HG03354 (cell line): ENCODE measurements around the gene NXPH4.
A peak's percentile ranks its signal among the peaks of the same experiment; 100 is the strongest.

Experiments used
- ATAC-seq: cut with Tn5 transposase; IDR thresholded peaks from one replicate; pipeline ENCODE4 v1.9.1; 2021; ENCODE audit warnings: mild to moderate bottlenecking; ENCODE audit not compliant: unreplicated experiment, poor library complexity, severe bottlenecking

Gene NXPH4

GRCh38 chr12:57215668-57216013, 953 bp upstream of the NXPH4 start:
- no peak for ATAC-seq

- no peak for ATAC-seq
These were observed 606 bp downstream of the NXPH4 start for GRCh38 chr12:57216921-57217879.

- no peak for ATAC-seq
These were observed 1.6 kb downstream of the NXPH4 start for GRCh38 chr12:57218030-57218853.

DNA sequence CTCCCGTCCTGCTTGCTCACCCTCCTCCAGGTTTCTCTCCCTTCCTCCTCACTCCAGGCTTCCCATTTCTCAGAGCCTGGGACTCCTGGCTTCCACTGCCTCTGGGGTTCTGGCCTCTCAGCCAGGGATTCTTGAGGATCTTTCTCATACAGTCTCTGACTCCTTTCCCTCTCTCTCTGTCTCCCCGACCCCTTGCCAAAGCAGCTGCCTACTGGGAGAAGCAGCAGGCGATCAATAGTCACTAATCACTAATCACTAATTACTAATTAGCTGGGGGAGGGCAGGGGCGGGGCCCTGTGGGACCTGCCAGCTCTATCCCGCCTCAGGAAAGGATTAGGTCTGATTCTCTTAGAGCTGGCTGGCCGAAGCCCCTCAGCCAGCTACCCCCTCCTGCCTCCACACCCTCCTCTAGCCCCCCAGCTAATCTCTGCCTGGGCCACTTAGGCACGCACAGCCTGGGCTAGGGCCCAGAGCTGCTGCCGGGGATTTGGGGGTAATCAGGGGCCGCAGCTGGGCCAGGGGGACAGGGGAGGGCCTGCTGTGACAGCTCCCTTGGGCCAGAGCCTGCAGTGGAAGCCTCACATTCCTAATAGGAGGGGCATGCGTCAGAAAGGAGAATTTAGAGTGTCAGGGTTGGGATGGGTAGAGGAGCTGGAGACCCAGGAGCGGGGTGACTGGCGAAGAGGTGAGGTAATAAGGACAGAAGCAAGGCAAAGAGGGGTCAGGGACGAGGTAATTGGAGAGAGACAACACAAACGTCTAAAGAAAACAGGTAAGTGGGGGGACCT, 2.8 kb downstream of the NXPH4 start:
- ATAC-seq: no peak

DNA sequence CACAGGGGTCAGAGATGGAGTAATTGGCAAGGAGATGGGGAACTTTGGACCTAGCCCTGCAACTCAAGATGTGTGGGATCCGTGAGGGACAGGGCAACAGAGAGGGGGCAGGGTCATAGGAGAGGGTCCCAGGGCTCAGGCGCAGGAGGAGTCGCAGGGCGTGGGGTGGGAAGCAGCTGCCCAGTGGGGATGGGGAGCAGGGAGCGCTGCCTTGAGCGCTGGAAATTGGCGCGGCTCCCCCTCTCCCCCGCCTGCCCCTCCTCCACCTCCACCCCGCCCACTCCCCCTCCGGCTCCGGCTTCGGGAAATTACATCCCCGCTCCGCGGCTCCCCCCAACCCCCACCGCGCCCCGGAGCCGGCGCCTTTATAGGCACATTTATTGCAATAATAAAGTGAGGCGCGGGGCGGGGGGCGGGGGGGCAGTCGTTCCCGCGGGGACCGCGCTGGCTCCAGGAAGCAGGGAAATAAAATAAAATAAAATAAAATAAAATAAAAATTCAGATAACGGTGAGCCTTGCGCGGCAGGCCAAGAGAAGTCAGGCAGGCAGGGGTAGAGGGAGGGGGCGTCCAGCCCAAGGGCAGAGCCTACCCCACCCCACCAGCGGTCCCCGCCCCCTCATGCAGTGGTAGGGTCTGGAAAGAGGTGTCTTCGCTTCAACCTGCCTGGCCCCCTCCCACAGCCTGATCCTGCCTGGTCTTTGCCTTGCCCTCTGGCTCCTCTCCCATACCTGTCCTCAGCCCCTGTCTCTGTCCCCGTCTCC, 3.6 kb downstream of the NXPH4 start:
- no peak for ATAC-seq

DNA sequence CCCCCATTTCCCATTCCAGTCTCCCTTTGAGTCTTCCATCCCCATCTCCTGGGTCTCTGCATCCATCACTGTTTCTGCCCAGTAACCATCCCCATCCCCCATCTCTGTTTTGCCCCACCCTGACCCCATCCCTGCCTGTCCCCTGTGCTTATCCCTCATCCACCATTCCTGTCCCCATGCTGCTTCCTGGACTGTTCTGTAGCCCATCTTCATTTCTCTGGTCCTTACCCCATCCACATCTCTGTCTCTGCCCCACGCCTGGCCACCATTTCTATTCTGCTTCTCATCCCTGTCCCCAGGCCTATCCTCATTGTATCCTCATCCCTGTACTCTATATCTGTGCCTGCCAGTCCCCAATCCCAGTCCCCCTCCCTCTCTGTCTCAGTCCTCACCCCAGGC, 4.2 kb downstream of the NXPH4 start:
- ATAC-seq: no peak

DNA sequence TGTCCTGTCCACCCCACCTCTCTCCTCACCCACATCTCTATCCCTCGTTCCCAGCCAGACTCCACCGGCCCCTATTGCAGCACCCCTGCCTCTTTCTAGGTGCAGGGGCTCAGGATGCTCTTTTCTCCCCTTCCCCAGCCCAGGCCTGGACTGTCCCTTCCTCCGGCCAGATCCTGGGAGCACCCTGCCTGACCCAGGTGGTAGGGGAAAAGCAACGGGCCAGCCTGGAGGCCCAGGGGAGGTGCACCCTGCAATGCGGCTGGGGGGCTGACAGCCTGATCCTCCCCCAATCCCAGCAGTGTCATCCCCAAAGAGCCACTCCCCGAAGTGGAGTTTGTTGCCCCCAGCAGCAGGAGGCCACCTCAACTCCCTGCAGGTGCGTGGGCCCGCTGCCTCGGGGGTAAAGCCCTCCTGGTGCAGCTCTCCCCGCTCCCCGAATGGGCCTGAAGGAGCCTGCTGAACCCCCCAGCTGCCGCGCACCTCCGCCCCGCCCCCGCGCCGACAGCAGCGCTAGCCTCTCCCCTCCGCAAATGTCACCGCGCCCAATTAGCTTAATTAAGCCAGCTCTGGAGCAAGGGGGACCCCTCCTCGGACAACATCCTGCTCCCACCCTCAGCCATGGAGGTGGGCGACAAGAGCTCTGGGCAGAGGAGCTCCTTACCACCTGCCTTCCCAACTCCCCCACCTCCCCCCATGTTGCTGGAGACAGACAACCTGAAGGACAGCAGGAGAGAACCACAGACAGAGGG, 4.7 kb downstream of the NXPH4 start:
- no peak for ATAC-seq

- no peak for ATAC-seq
These were observed 5.9 kb downstream of the NXPH4 start for GRCh38 chr12:57222286-57223190.

DNA sequence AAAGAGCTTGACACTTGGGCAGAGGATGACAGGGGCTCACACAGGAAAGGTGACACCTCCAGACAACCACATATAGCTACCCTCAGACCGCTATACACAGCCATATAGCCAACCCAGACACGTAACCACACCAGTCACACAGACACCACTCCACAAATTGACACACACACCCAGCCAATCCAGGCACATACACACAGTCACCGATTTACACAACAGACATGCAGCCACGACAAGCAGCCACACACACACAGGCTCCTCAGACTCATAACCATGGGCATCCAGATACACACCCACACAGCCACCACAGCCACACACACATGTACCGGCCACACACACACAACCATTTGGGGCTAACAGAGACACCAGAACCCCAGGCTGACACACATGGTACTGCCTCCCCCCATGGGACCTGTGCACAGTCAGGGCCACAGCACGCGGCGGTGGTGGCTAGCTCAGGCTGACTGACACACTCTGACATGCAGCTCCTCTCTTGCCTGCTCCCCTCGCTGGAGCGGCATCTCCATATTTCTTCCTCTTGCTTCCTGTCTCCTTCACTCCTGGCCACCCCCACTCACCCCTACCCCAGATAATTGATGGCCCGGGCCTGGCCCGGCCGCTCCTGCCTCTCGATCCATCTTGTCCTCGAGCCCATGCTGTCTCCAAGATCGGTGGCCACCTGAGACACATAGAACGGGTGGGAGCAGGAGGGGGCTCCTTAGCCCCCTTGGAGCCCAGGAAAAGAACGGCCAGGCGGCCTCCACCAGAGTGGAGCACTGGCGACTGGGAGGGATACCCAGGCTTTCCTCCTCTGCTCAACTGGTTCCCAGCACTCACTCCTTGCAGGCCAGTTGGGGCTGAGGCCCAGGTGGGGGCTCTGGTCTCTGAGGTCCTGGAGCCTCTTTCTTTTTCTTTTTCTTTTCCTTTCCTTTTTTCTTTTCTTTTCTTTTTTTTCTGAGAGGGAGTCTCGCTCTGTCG, 6.9 kb downstream of the NXPH4 start:
- no peak for ATAC-seq

DNA sequence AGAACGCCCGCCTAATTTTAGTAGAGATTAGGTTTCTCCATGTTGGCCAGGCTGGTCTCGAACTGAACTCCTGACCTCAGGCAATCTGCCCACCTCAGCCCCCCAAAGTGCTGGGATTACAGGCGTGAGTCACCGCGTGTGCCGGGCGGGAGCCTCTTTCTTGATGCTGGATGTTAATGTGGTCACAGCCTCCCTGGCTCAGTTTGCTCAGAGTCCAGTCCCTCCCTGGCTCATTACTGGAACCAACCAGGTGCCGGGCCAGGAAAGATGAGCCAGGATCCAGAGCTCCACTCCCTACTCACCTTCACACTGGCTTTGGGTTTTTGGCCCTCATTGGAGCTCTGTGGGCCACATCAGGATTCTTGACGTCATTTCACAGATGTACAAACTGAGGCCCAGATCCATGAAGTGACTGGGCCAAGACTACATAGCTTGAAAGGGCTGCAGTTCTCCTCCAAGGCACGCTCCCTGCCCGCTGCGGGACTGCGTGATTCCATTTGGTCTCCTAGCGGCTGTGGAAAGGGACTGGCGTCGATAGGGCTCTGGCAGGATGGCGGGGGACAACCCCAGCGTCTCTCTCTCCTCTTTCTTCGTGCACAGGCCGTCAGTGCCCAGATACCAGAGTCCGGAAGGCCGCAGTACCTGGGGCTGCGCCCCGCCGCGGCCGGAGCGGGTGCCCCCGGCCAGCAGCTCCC, 7.8 kb downstream of the NXPH4 start:
- ATAC-seq: no peak

DNA sequence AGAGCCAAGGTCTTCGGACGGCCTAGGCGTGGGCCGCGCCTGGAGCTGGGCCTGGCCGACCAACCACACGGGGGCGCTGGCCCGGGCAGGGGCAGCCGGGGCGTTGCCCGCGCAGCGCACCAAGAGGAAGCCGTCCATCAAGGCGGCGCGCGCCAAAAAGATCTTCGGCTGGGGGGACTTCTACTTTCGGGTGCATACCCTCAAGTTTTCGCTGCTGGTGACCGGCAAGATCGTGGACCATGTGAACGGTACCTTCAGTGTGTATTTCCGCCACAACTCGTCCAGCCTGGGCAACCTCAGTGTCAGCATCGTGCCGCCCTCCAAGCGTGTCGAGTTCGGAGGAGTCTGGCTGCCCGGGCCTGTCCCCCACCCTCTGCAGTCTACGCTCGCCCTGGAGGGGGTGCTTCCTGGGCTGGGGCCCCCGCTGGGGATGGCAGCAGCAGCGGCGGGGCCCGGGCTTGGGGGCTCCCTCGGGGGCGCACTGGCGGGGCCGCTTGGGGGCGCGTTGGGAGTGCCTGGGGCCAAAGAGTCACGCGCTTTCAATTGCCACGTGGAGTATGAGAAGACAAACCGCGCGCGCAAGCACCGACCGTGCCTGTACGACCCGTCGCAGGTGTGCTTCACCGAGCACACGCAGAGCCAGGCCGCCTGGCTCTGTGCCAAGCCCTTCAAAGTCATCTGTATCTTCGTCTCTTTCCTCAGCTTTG, 8.5 kb downstream of the NXPH4 start:
- ATAC-seq: peak; percentile 46

DNA sequence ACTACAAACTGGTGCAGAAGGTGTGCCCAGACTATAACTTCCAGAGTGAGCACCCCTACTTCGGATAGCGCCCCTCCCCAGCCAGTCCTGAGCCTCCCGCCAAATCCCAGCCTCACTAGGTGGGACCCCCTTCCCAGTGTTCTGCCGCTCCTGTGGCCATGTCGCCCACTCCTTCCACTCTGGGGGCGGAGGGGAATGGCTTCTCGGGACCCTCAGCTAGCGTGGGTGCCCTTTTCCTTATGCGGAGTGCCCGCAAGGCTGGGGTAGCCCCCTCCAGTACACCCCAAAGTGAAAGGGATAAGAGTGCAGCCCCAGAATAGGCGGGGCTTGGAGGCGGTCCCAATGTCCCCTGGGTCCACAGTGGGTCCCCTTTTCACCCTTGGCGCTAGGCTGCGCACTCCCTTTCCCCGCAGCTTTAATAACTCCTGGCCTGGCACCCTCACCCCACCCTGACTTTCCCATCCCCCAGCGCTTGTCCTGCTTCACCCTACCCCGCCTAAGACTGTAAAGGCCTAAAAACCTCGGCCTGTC, 9.2 kb downstream of the NXPH4 start:
- ATAC-seq: no peak

- no peak for ATAC-seq
These were observed 10.2 kb downstream of the NXPH4 start for GRCh38 chr12:57226588-57227314.

GRCh38 chr12:57227315-57228115, 10.9 kb downstream of the NXPH4 start:
- ATAC-seq: no peak
